Esophagus muscularis mucosa (tissue), 4 donors: ENCODE data around the gene NOSIP.

Experiments used
- CTCF ChIP-seq, 3 experiments: fragments of 200-600 bp in 2 of 3; fragments of 450-650 bp in 1 of 3; sonication (generic) in 2 of 3; IDR thresholded peaks; one replicate each; pipeline ENCODE4 v1.5.1; 2017 to 2019; ENCODE audit warnings: antibody characterized with exemption in 3 of 3, mild to moderate bottlenecking in 2 of 3, moderate library complexity in 1 of 3
- EP300 ChIP-seq: sonication (generic); formaldehyde crosslinking; IDR thresholded peaks from one replicate; pipeline ENCODE4 v1.6.1; 2017; ENCODE audit warnings: antibody characterized with exemption
- POLR2AphosphoS5 ChIP-seq, 2 donors: sonication (generic); formaldehyde crosslinking; IDR thresholded peaks; one replicate each; pipeline ENCODE4 v1.6.1; 2017; ENCODE audit warnings: antibody characterized with exemption in 2 of 2

GRCh38 chr19:49626226-49626625 is 45.9 kb upstream of the NOSIP start:
- no peak for TF ChIP-seq CTCF (IDR thresholded peaks at IDR 0.05)
- TF ChIP-seq EP300 = no peak
- TF ChIP-seq POLR2AphosphoS5 (IDR thresholded peaks at IDR 0.05) = no peak
